H9 (cell line): Measurements from ENCODE around the gene WDR74. TPM values are rescaled to one million over a fixed set of nuclear protein-coding genes. Genes with fewer than 3 reads are reported as not detected.
A peak's percentile ranks its signal among the peaks of the same experiment; 100 is the strongest.

Experiments used
- DNase-seq: peaks from one replicate; pipeline ENCODE4 v3.0.0-alpha.2; 2017
- H2AFZ ChIP-seq: one replicate; pipeline ENCODE4 v1.6.1; 2013; ENCODE audit warnings: mild to moderate bottlenecking, low read length, control low read depth, moderate library complexity
- H2AK5ac ChIP-seq: 2 replicates; pipeline ENCODE4 v1.6.1; 2013; ENCODE audit warnings: low read length, control low read depth, mixed read lengths; ENCODE audit not compliant: insufficient read length
- H2BK120ac ChIP-seq: one replicate; pipeline ENCODE4 v1.6.1; 2013; ENCODE audit warnings: low read depth, mild to moderate bottlenecking, low read length, control low read depth, inconsistent platforms; ENCODE audit not compliant: poor library complexity, severe bottlenecking
- H2BK12ac ChIP-seq: 2 replicates; pipeline ENCODE4 v1.6.1; 2013; ENCODE audit warnings: low read length, control low read depth, mixed read lengths, low read depth; ENCODE audit not compliant: insufficient read length
- H2BK15ac ChIP-seq: 2 replicates; pipeline ENCODE4 v1.6.1; 2013; ENCODE audit warnings: low read depth, low read length, control low read depth
- H2BK20ac ChIP-seq: one replicate; pipeline ENCODE4 v1.6.1; 2013; ENCODE audit warnings: low read depth, mild to moderate bottlenecking, low read length, control low read depth, inconsistent platforms; ENCODE audit not compliant: poor library complexity, severe bottlenecking
- H2BK5ac ChIP-seq: 2 replicates; pipeline ENCODE4 v1.6.1; 2013; ENCODE audit warnings: low read length, control low read depth, mixed read lengths; ENCODE audit not compliant: insufficient read length
- H3K14ac ChIP-seq: 2 replicates; pipeline ENCODE4 v1.6.1; 2013; ENCODE audit warnings: low read length, control low read depth; ENCODE audit not compliant: insufficient read depth
- H3K18ac ChIP-seq: 2 replicates; pipeline ENCODE4 v1.6.1; 2013; ENCODE audit warnings: low read depth, mild to moderate bottlenecking, mixed read lengths, low read length, control low read depth; ENCODE audit not compliant: insufficient read length
- H3K23ac ChIP-seq: 2 replicates; pipeline ENCODE4 v1.6.1; 2013; ENCODE audit warnings: low read length, control low read depth, mixed read lengths, low read depth; ENCODE audit not compliant: insufficient read length
- H3K23me2 ChIP-seq: 2 replicates; pipeline ENCODE4 v1.6.1; 2013; ENCODE audit warnings: low read depth, mild to moderate bottlenecking, mixed read lengths, low read length, control low read depth; ENCODE audit not compliant: insufficient read length, poor library complexity, severe bottlenecking
- H3K27ac ChIP-seq: 2 replicates; pipeline ENCODE4 v1.5.1; 2013; ENCODE audit warnings: low read length, control low read depth, mixed read lengths, low read depth; ENCODE audit not compliant: insufficient read length
- H3K27me3 ChIP-seq: 2 replicates; pipeline ENCODE4 v1.6.1; 2013; ENCODE audit warnings: low read length, control low read depth, inconsistent platforms; ENCODE audit not compliant: insufficient read depth
- H3K4ac ChIP-seq: 2 replicates; pipeline ENCODE4 v1.6.1; 2013; ENCODE audit warnings: low read depth, mild to moderate bottlenecking, control low read depth, inconsistent platforms, low read length, moderate library complexity
- H3K4me1 ChIP-seq: 2 replicates; pipeline ENCODE4 v1.6.1; 2013; ENCODE audit warnings: low read length, control low read depth, inconsistent platforms; ENCODE audit not compliant: insufficient read depth
- H3K4me2 ChIP-seq: 2 replicates; pipeline ENCODE4 v1.6.1; 2013; ENCODE audit warnings: low read length, control low read depth, mixed read lengths; ENCODE audit not compliant: insufficient read length, insufficient read depth
- H3K56ac ChIP-seq: 2 replicates; pipeline ENCODE4 v1.6.1; 2013; ENCODE audit warnings: low read depth, mild to moderate bottlenecking, mixed read lengths, low read length, control low read depth; ENCODE audit not compliant: insufficient read length
- H3K79me1 ChIP-seq: 2 replicates; pipeline ENCODE4 v1.6.1; 2013; ENCODE audit warnings: low read depth, mild to moderate bottlenecking, moderate library complexity, low read length, control low read depth, inconsistent platforms; ENCODE audit not compliant: insufficient read depth, poor library complexity, severe bottlenecking
- H3K79me2 ChIP-seq: 2 replicates; pipeline ENCODE4 v1.6.1; 2013; ENCODE audit warnings: low read length, control low read depth, inconsistent platforms; ENCODE audit not compliant: insufficient read depth
- H3K9ac ChIP-seq: 2 replicates; pipeline ENCODE4 v1.6.1; 2013; ENCODE audit warnings: low read length, control low read depth, mixed read lengths; ENCODE audit not compliant: insufficient read length; ENCODE audit errors: extremely low read depth
- H3K9me3 ChIP-seq: one replicate; pipeline ENCODE4 v1.6.1; 2013; ENCODE audit warnings: low read depth, low read length, inconsistent platforms; ENCODE audit not compliant: control insufficient read depth
- H3T11ph ChIP-seq: one replicate; pipeline ENCODE4 v1.6.1; 2013; ENCODE audit warnings: mild to moderate bottlenecking, low read length, control low read depth, inconsistent platforms
- H4K20me1 ChIP-seq: one replicate; pipeline ENCODE4 v1.6.1; 2013; ENCODE audit not compliant: control insufficient read depth, insufficient read length, insufficient read depth
- H4K5ac ChIP-seq: 2 replicates; pipeline ENCODE4 v1.6.1; 2013; ENCODE audit warnings: low read depth, mild to moderate bottlenecking, mixed read lengths, low read length, control low read depth; ENCODE audit not compliant: insufficient read length
- H4K8ac ChIP-seq: replicated peaks from 2 replicates; pipeline ENCODE4 v1.6.1; 2013; ENCODE audit warnings: low read length, control low read depth, mixed read lengths, low read depth; ENCODE audit not compliant: insufficient read length
- H4K91ac ChIP-seq: 2 replicates; pipeline ENCODE4 v1.6.1; 2013; ENCODE audit warnings: low read depth, mild to moderate bottlenecking, moderate library complexity, mixed read lengths, low read length, control low read depth; ENCODE audit not compliant: insufficient read length
- H3K27ac Mint-ChIP-seq, 3 experiments: 2 replicates in 2 of 3; 3 replicates in 1 of 3; pipeline ENCODE4 v1.8.0; 2020 to 2021; ENCODE audit warnings: mixed read lengths in 3 of 3, mild to moderate bottlenecking in 1 of 3, moderate library complexity in 1 of 3
- H3K27me3 Mint-ChIP-seq: 2 replicates; pipeline ENCODE4 v1.8.0; 2021; ENCODE audit warnings: low read depth, mild to moderate bottlenecking, moderate library complexity, mixed read lengths
- H3K36me3 Mint-ChIP-seq, 3 experiments: 2 replicates in 2 of 3; 3 replicates in 1 of 3; pipeline ENCODE4 v1.8.0; 2020 to 2021; ENCODE audit warnings: low read depth in 3 of 3, mixed read lengths in 3 of 3; ENCODE audit not compliant: insufficient read depth in 1 of 3
- H3K4me1 Mint-ChIP-seq, 2 experiments: 2 replicates each; pipeline ENCODE4 v1.8.0; 2020; ENCODE audit warnings: mixed read lengths in 2 of 2
- H3K4me3 Mint-ChIP-seq, 2 experiments: 2 replicates in 1 of 2; 3 replicates in 1 of 2; pipeline ENCODE4 v1.8.0; 2020 to 2021; ENCODE audit warnings: mild to moderate bottlenecking in 2 of 2, mixed read lengths in 2 of 2, moderate library complexity in 1 of 2
- H3K9me3 Mint-ChIP-seq, 2 experiments: 2 replicates in 1 of 2; 3 replicates in 1 of 2; pipeline ENCODE4 v1.8.0; 2020; ENCODE audit warnings: mild to moderate bottlenecking in 2 of 2, mixed read lengths in 2 of 2, moderate library complexity in 1 of 2
- WGBS: extraction: QIAGEN DNeasy Blood & Tissue Kit; methylation state at CpG from one replicate; pipeline ENCODE4 v1.1.7; 2013; ENCODE audit warnings: missing lambda C conversion rate, low lambda C conversion rate, mixed read lengths; ENCODE audit not compliant: insufficient read length; ENCODE audit errors: extremely low coverage; 5-methylcytosine and 5-hydroxymethylcytosine counted together
- total RNA-seq: library from RNA; stranded (reverse); gene quantifications from 2 replicates; pipeline ENCODE4 v1.2.1, GENCODE V29; 2021
- TF ChIP-seq, protein P1 (sequence below): fragments of 200-600 bp; sonication (generic); conservative IDR thresholded peaks from 3 replicates; pipeline ENCODE4 v1.8.0; 2021; ENCODE audit warnings: antibody characterized with exemption, mild to moderate bottlenecking

Gene WDR74
- total RNA-seq, 1 experiment from 2014 or later = 121 TPM

DNA sequence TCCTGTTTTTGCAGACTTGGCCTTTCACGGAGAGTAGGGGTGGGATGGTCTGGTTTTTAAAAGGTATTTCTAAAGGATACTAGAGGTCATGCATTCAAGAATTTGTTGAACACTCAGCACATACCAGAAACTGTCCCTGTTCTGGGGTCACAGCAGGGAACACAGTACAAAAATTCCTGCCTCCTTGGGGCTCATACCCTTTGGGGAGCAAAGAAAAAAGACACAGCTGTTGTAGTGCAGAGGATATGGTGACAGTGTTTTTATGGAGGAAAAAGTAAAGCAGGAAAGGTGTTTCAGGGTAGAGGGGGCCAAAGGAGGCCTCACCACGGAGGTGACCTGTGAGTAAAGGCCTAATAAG, 49.7 kb upstream of the WDR74 start:
- no peaks in the 10 kb centered on the region; the same call in 1 of the 2 replicates for H3K27me3 ChIP-seq
- no peak overlapping the region for H3K56ac ChIP-seq
- H2AK5ac ChIP-seq = no peak overlapping the region
- TF ChIP-seq, protein P1, sequence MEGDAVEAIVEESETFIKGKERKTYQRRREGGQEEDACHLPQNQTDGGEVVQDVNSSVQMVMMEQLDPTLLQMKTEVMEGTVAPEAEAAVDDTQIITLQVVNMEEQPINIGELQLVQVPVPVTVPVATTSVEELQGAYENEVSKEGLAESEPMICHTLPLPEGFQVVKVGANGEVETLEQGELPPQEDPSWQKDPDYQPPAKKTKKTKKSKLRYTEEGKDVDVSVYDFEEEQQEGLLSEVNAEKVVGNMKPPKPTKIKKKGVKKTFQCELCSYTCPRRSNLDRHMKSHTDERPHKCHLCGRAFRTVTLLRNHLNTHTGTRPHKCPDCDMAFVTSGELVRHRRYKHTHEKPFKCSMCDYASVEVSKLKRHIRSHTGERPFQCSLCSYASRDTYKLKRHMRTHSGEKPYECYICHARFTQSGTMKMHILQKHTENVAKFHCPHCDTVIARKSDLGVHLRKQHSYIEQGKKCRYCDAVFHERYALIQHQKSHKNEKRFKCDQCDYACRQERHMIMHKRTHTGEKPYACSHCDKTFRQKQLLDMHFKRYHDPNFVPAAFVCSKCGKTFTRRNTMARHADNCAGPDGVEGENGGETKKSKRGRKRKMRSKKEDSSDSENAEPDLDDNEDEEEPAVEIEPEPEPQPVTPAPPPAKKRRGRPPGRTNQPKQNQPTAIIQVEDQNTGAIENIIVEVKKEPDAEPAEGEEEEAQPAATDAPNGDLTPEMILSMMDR = no peak
- H2BK120ac ChIP-seq = no peak overlapping the region
- no peak overlapping the region for H3K4ac ChIP-seq
- WGBS = no CpG with 5 or more reads among the region's 2 CpGs
- no peaks in the 10 kb centered on the region for H3K4me1 ChIP-seq
- peaks cover 20 to 25% of the 10 kb centered on the region in 2 experiments for H3K4me1 Mint-ChIP-seq
- no peak overlapping the region for H3T11ph ChIP-seq
- DNase-seq = no peak
- H3K79me1 ChIP-seq = no peaks in the 10 kb centered on the region
- no peak overlapping the region for H3K4me2 ChIP-seq
- no peak overlapping the region for H4K5ac ChIP-seq
- no peak overlapping the region for H2BK5ac ChIP-seq
- no peaks in the 10 kb centered on the region for H3K27me3 Mint-ChIP-seq
- H3K9me3 Mint-ChIP-seq = no peaks in the 10 kb centered on the region; a peak in 1 of 5 replicates
- H3K27ac ChIP-seq = no peak overlapping the region
- peaks cover 48 to 61% (median 58%) of the 10 kb centered on the region in 3 experiments for H3K36me3 Mint-ChIP-seq
- no peak overlapping the region for H3K18ac ChIP-seq
- H3K23ac ChIP-seq = no peak overlapping the region
- H4K20me1 ChIP-seq = no peaks in the 10 kb centered on the region
- H3K14ac ChIP-seq = no peak overlapping the region
- H3K27ac Mint-ChIP-seq = peak overlapping the region; percentile 10 to 93 (median 47); a peak in 5 of 7 replicates
- no peaks in the 10 kb centered on the region; the same call in 1 of the 2 replicates for H3K79me2 ChIP-seq
- H4K91ac ChIP-seq = no peak overlapping the region
- H2BK15ac ChIP-seq = no peak overlapping the region
- H2AFZ ChIP-seq = no peak overlapping the region
- no peak overlapping the region for H3K9ac ChIP-seq
- H3K23me2 ChIP-seq = no peaks in the 10 kb centered on the region
- H2BK20ac ChIP-seq = no peak overlapping the region
- H2BK12ac ChIP-seq = no peak overlapping the region
- H3K4me3 Mint-ChIP-seq = peak overlapping the region in 1 of 2 experiments; percentile 16; a peak in 2 of 5 replicates
- no peaks in the 10 kb centered on the region for H3K9me3 ChIP-seq
- no peak overlapping the region for H4K8ac ChIP-seq
